Neuronal stem cell (in vitro differentiated cells): Measurements from ENCODE around the gene EEA1.

ENCODE experiments used
- DNase-seq: peaks from one replicate; pipeline ENCODE4 v3.0.0-alpha.2; 2013; ENCODE audit warnings: low spot score
- H2AFZ ChIP-seq: one replicate; pipeline ENCODE4 v1.6.1; 2013; ENCODE audit warnings: mild to moderate bottlenecking, low read length, inconsistent platforms
- H2AK5ac ChIP-seq: 2 replicates; pipeline ENCODE4 v1.6.1; 2013; ENCODE audit warnings: low read depth, mild to moderate bottlenecking, inconsistent platforms, low read length, moderate library complexity, mixed read lengths
- H2BK120ac ChIP-seq: 2 replicates; pipeline ENCODE4 v1.6.1; 2013; ENCODE audit warnings: low read depth, mild to moderate bottlenecking, inconsistent platforms, low read length, moderate library complexity, mixed read lengths
- H2BK12ac ChIP-seq: one replicate; pipeline ENCODE4 v1.6.1; 2013; ENCODE audit warnings: low read length, inconsistent platforms
- H2BK15ac ChIP-seq: 2 replicates; pipeline ENCODE4 v1.6.1; 2013; ENCODE audit warnings: mild to moderate bottlenecking, low read length, inconsistent platforms, mixed read lengths
- H2BK5ac ChIP-seq: one replicate; pipeline ENCODE4 v1.6.1; 2013; ENCODE audit warnings: inconsistent platforms, mild to moderate bottlenecking, low read length, moderate library complexity
- H3K14ac ChIP-seq: one replicate; pipeline ENCODE4 v1.6.1; 2013; ENCODE audit warnings: low read length, inconsistent platforms
- H3K18ac ChIP-seq: 2 replicates; pipeline ENCODE4 v1.6.1; 2013; ENCODE audit warnings: low read length, inconsistent platforms
- H3K23ac ChIP-seq: 2 replicates; pipeline ENCODE4 v1.6.1; 2013; ENCODE audit warnings: low read depth, mild to moderate bottlenecking, mixed read lengths, low read length, inconsistent platforms; ENCODE audit not compliant: poor library complexity
- H3K27ac ChIP-seq: replicated peaks from 3 replicates; pipeline ENCODE4 v1.5.1; 2013; ENCODE audit warnings: low read length, inconsistent platforms
- H3K27me3 ChIP-seq, 3 experiments: 2 replicates each; pipeline ENCODE4 v1.6.1; 2013; ENCODE audit warnings: low read length in 3 of 3, mild to moderate bottlenecking in 2 of 3, inconsistent platforms in 1 of 3, low read depth in 1 of 3, mixed read lengths in 1 of 3, moderate library complexity in 1 of 3; ENCODE audit not compliant: control insufficient read depth in 3 of 3, insufficient read depth in 3 of 3
- H3K36me3 ChIP-seq, 2 donors: replicated peaks in 1 of 2; 2 replicates each; pipeline ENCODE4 v1.6.1; 2013; ENCODE audit warnings: low read length in 2 of 2; ENCODE audit not compliant: control insufficient read depth in 2 of 2, insufficient read depth in 2 of 2
- H3K4ac ChIP-seq: 2 replicates; pipeline ENCODE4 v1.6.1; 2013; ENCODE audit warnings: inconsistent platforms, mild to moderate bottlenecking, low read length, moderate library complexity
- H3K4me1 ChIP-seq, 2 donors: 1 replicate in 1 of 2; 2 replicates in 1 of 2; pipeline ENCODE4 v1.6.1; 2013; ENCODE audit warnings: low read length in 2 of 2, low read depth in 1 of 2; ENCODE audit not compliant: control insufficient read depth in 2 of 2, insufficient read depth in 1 of 2
- H3K4me2 ChIP-seq: one replicate; pipeline ENCODE4 v1.6.1; 2013; ENCODE audit warnings: mild to moderate bottlenecking, low read length, inconsistent platforms; ENCODE audit not compliant: insufficient read depth, poor library complexity, severe bottlenecking
- H3K4me3 ChIP-seq, 2 donors: 2 replicates each; pipeline ENCODE4 v1.5.1; 2013; ENCODE audit warnings: low read length in 2 of 2, mild to moderate bottlenecking in 2 of 2, inconsistent platforms in 1 of 2, moderate library complexity in 1 of 2
- H3K79me1 ChIP-seq: one replicate; pipeline ENCODE4 v1.6.1; 2013; ENCODE audit warnings: low read depth, mild to moderate bottlenecking, inconsistent platforms, low read length, moderate library complexity
- H3K9ac ChIP-seq: one replicate; pipeline ENCODE4 v1.6.1; 2013; ENCODE audit warnings: mild to moderate bottlenecking, low read depth, low read length, inconsistent platforms; ENCODE audit not compliant: poor library complexity
- H3K9me3 ChIP-seq, 2 donors: replicated peaks in 1 of 2; 2 replicates each; pipeline versions ENCODE3 to v1.6.1; 2013; ENCODE audit warnings: low read length in 2 of 2, mild to moderate bottlenecking in 2 of 2, inconsistent platforms in 1 of 2, low read depth in 1 of 2, mixed read lengths in 1 of 2, moderate library complexity in 1 of 2; ENCODE audit not compliant: control insufficient read depth in 2 of 2, insufficient read depth in 1 of 2
- H4K8ac ChIP-seq: one replicate; pipeline ENCODE4 v1.6.1; 2013; ENCODE audit warnings: low read depth, mild to moderate bottlenecking, inconsistent platforms, low read length, moderate library complexity
- H4K91ac ChIP-seq: one replicate; pipeline ENCODE4 v1.6.1; 2013; ENCODE audit warnings: low read length, low read depth, mild to moderate bottlenecking, inconsistent platforms; ENCODE audit not compliant: poor library complexity
- WGBS, 2 donors: extraction: QIAGEN DNeasy Blood & Tissue Kit; methylation state at CpG; one replicate each; pipeline ENCODE4 v1.1.7; 2013; ENCODE audit warnings: missing lambda C conversion rate in 2 of 2, mixed read lengths in 1 of 2; ENCODE audit not compliant: insufficient read length in 2 of 2, insufficient replicate concordance in 1 of 2; ENCODE audit errors: extremely low coverage in 2 of 2; 5-methylcytosine and 5-hydroxymethylcytosine counted together

Gene EEA1

DNA sequence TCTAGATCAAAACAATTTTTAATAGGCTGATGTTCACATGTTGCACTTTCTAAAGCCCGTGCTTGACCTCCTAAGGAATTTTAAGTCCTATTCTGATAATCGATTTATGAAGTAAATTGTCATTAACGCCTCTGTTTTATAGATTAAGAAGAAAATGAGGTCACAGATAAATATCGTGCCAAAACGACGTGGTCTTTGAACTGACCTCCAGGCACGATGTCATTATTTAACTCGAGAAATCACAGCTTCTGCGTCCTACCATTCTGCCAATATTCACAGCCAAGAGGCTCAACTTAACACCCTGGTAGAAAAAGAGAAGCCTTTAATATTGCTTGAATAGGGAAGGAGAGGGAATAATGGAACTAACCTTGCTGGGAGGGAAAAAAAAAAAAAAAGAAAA lies 888 bp upstream of the EEA1 start:
- WGBS, 2 donors: no CpG with 5 or more reads among the region's 9 CpGs
- Histone ChIP-seq H3K27ac (peak overlapping the region; percentile 57), H3K23ac (no peak overlapping the region)

DNA sequence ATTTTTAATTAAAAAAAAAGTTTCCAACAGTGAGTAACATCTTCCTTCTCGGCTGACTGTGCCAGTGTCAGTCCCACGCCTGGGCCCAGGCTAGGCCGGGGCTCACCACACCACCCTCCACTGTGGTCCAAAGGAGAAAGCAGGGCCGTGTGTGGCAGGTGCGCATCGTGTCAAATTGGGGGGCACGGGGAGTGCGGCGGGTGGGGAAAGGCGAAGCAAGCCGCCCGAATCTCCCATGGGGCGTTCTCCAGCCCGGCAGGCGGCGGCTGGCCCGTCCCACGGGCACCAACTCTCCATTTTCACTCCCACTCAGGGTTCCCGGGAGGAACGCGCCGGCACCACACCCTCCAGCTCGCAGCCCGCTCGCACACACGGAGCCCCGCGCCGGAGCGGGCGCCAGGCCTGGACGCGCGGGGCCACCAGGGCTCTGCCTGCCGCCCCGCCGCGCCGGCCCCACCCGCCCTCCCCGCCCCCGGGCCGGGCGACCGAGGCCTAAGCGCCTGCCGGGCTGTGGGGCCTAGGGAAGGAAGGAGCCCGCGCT lies 604 bp downstream of the EEA1 start:
- no CpG with 5 or more reads among the region's 49 CpGs for WGBS, 2 donors
- peaks cover 0 to 1% of the 10 kb centered on the region in 2 donors for H3K9me3 ChIP-seq
- H2BK120ac ChIP-seq: peak overlapping the region; percentile 61
- H4K8ac ChIP-seq: no peak overlapping the region
- H3K18ac ChIP-seq: peak overlapping the region; percentile 95
- peaks cover 5 to 7% of the 10 kb centered on the region in 2 donors for H3K4me1 ChIP-seq
- peak overlapping the region; percentile 87 for H3K9ac ChIP-seq
- no peak overlapping the region for H3K4ac ChIP-seq
- peak overlapping the region; percentile 26 for H2AK5ac ChIP-seq
- peak overlapping the region; percentile 49 for H2BK15ac ChIP-seq
- H2AFZ ChIP-seq: peak overlapping the region; percentile 94
- no peaks in the 10 kb centered on the region for H3K79me1 ChIP-seq
- H2BK5ac ChIP-seq: peak overlapping the region; percentile 15
- H3K4me3 ChIP-seq: peak overlapping the region; percentile 77 to 89
- H3K23ac ChIP-seq: peak overlapping the region; percentile 57
- H3K36me3 ChIP-seq: no peaks in the 10 kb centered on the region
- H3K14ac ChIP-seq: peak overlapping the region; percentile 60
- H2BK12ac ChIP-seq: no peak overlapping the region
- H4K91ac ChIP-seq: no peak overlapping the region
- H3K27ac ChIP-seq: peak overlapping the region; percentile 83
- no peak for DNase-seq
- peak overlapping the region; percentile 85 for H3K4me2 ChIP-seq
- H3K27me3 ChIP-seq: no peaks in the 10 kb centered on the region

More for the DNA sequence above, 888 bp upstream of the EEA1 start:
- Histone ChIP-seq H4K91ac (no peak overlapping the region), H3K4ac (no peak overlapping the region), H2AFZ (peak overlapping the region; percentile 88), H3K79me1 (no peaks in the 10 kb centered on the region), H3K36me3 (no peaks in the 10 kb centered on the region), H2BK12ac (no peak overlapping the region), H3K9me3 (no peaks in the 10 kb centered on the region), H2BK15ac (no peak overlapping the region), H3K27me3 (no peaks in the 10 kb centered on the region), H3K4me2 (peak overlapping the region; percentile 71), H3K4me1 (peaks cover 7 to 10% of the 10 kb centered on the region in 2 donors), H3K9ac (no peak overlapping the region), H3K4me3 (peak overlapping the region in 1 of 2 donors; percentile 56), H2BK5ac (no peak overlapping the region), H2BK120ac (no peak overlapping the region), H3K14ac (no peak overlapping the region), H2AK5ac (no peak overlapping the region), H4K8ac (no peak overlapping the region), H3K18ac (no peak overlapping the region)
- no peak for DNase-seq

DNA sequence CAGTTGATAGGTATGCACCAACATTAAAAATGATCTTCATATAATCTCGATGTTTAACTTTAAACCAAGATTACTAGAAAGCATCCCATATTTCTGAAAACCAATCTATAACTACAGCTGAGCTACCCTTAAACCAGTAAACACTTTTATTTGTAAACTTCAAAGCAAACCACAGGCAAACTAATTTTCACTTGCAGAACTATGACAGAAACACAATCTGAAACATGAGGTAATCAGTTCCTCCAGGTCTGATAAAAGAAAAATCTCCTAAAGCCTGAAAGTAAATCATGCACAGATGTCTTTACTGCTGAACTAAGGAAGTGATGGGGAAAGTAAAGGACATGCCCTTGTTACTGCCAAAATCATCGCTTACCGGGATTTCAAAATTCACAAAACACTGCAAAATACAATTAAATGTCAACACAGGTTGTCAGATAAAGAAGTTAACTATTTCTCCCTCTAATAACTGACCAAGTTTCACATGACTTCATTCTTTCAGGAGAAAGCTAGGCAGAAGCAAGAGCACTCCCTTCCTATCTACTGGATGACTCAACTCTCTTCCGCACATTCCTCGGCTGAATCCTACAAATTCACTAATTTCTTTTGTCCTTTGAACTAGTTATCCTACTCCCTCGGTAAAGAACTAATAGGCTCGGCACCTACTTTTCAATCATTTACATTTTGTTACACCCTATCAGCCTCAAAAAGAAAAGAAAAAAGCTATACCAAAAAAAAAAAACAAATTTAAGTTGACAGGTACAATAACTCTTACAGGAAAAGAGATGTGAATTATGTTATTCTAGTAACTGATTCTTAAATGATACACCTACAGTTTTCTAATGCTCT lies 1.4 kb downstream of the EEA1 start:
- Histone ChIP-seq H4K8ac (no peak overlapping the region), H3K4me2 (no peak overlapping the region), H3K23ac (no peak overlapping the region), H3K36me3 (no peaks in the 10 kb centered on the region), H2AK5ac (no peak overlapping the region), H2BK120ac (no peak overlapping the region), H2BK5ac (no peak overlapping the region), H2AFZ (peak overlapping the region; percentile 94), H3K9me3 (peaks cover 0 to 3% of the 10 kb centered on the region in 2 donors), H3K14ac (no peak overlapping the region), H3K4me3 (peak overlapping the region in 1 of 2 donors; percentile 77), H2BK15ac (no peak overlapping the region), H3K4me1 (peaks cover 4 to 7% of the 10 kb centered on the region in 2 donors), H3K79me1 (no peaks in the 10 kb centered on the region), H3K4ac (no peak overlapping the region), H3K18ac (no peak overlapping the region), H3K27ac (no peak overlapping the region), H3K27me3 (no peaks in the 10 kb centered on the region), H3K9ac (no peak overlapping the region), H4K91ac (no peak overlapping the region), H2BK12ac (no peak overlapping the region)
- WGBS, 2 donors: no CpG with 5 or more reads among the region's 7 CpGs
- DNase-seq: no peak

DNA sequence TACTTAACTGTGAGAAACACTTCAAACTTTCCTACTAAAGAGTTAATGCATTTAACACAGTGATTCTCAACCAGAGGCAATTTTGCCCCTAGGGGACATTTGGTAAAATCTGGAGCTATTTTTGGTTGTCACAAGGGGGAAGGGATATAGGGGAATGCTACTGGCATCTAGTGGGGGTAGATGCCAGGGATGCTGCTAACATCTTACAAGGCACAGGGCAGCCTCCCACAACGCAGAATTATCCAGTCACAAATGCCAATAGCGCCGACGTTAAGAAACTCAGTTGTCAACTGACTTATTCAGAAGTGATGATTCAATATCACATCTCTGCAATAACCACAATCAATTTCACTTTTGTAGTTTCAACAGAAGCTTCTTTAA lies 2.0 kb downstream of the EEA1 start:
- H3K18ac ChIP-seq: no peak overlapping the region
- no peak overlapping the region for H3K14ac ChIP-seq
- H3K4me2 ChIP-seq: no peak overlapping the region
- no peak overlapping the region for H2BK5ac ChIP-seq
- no peak overlapping the region for H3K9ac ChIP-seq
- H2AK5ac ChIP-seq: no peak overlapping the region
- H3K9me3 ChIP-seq: peaks cover 0 to 3% of the 10 kb centered on the region in 2 donors
- H4K8ac ChIP-seq: no peak overlapping the region
- no peak overlapping the region for H2BK12ac ChIP-seq
- H3K23ac ChIP-seq: no peak overlapping the region
- no peak overlapping the region for H3K4ac ChIP-seq
- H3K4me1 ChIP-seq: peaks cover 4 to 7% of the 10 kb centered on the region in 2 donors
- H2BK120ac ChIP-seq: no peak overlapping the region
- DNase-seq: no peak
- H3K36me3 ChIP-seq: no peaks in the 10 kb centered on the region
- H2AFZ ChIP-seq: no peak overlapping the region
- H3K27ac ChIP-seq: no peak overlapping the region
- no CpG with 5 or more reads among the region's 4 CpGs for WGBS, 2 donors
- no peak overlapping the region for H4K91ac ChIP-seq
- H3K4me3 ChIP-seq: no peak overlapping the region
- no peaks in the 10 kb centered on the region for H3K27me3 ChIP-seq
- H3K79me1 ChIP-seq: no peaks in the 10 kb centered on the region
- no peak overlapping the region for H2BK15ac ChIP-seq
